B cell (primary cell): Measurements from ENCODE around the gene PARD3B.

Source experiments
- EZH2 ChIP-seq: IDR thresholded peaks from 2 replicates; pipeline ENCODE4 v1.6.1; 2012; ENCODE audit warnings: borderline replicate concordance, low read depth, mild to moderate bottlenecking, moderate library complexity, low read length; ENCODE audit not compliant: insufficient read depth, poor library complexity, severe bottlenecking
- TF ChIP-seq, protein P1 (sequence below): fragments of 200-600 bp; IDR thresholded peaks from one replicate; pipeline ENCODE4 v1.8.0; 2022; ENCODE audit warnings: antibody characterized with exemption, mild to moderate bottlenecking

DNA sequence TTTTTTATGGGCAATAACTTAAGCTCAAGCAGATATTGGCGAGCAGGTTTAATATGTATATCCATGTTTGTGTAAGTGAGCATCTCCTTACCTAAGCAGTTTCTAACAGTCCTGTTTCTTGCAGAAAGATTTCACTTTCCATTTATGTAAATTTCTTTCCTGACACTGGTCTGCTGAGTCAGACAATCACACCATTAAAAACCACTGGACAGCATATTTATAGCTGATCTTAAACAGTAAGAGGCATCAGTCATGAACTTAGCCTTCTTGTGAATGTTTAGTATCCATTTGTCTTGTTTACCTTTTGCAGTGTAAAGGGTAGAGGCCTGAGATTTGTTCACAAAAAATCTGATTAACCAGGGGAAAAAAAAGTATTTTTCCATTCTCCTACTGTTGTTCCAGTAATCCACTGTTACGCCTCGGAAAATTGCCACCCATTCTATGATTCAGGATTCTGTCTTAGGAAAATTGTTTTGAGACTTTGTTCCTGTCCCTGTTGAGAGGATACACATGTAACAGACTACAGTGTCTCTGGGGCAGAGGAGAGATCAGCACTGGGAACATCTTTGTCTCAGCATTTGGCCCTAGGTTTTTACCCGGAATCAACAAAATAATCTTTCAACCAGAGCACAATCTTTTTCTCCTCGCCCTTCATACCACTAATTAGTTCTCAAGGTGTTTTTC is 616.0 kb downstream of the PARD3B start:
- TF ChIP-seq, protein P1, sequence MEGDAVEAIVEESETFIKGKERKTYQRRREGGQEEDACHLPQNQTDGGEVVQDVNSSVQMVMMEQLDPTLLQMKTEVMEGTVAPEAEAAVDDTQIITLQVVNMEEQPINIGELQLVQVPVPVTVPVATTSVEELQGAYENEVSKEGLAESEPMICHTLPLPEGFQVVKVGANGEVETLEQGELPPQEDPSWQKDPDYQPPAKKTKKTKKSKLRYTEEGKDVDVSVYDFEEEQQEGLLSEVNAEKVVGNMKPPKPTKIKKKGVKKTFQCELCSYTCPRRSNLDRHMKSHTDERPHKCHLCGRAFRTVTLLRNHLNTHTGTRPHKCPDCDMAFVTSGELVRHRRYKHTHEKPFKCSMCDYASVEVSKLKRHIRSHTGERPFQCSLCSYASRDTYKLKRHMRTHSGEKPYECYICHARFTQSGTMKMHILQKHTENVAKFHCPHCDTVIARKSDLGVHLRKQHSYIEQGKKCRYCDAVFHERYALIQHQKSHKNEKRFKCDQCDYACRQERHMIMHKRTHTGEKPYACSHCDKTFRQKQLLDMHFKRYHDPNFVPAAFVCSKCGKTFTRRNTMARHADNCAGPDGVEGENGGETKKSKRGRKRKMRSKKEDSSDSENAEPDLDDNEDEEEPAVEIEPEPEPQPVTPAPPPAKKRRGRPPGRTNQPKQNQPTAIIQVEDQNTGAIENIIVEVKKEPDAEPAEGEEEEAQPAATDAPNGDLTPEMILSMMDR, result no peak
- no peak for TF ChIP-seq EZH2
